GM18909 (cell line): Measurements from ENCODE around the gene RHOF.
A peak's percentile ranks its signal among the peaks of the same experiment; 100 is the strongest.

Source experiments
- ATAC-seq: cut with Tn5 transposase; IDR thresholded peaks from one replicate; pipeline ENCODE4 v1.9.1; 2021; ENCODE audit warnings: mild to moderate bottlenecking; ENCODE audit not compliant: unreplicated experiment, poor library complexity

The RHOF gene

GRCh38 chr12:121820056-121820455, 26.6 kb upstream of the RHOF start:
- ATAC-seq, result no peak

- no peak for ATAC-seq
These were observed 25.9 kb upstream of the RHOF start for GRCh38 chr12:121819212-121819949.

GRCh38 chr12:121817648-121818043, 24.2 kb upstream of the RHOF start:
- ATAC-seq, result no peak

GRCh38 chr12:121816925-121817647, 23.6 kb upstream of the RHOF start:
- no peak for ATAC-seq

- ATAC-seq, result no peak
These were observed 21.8 kb upstream of the RHOF start for GRCh38 chr12:121815263-121815662.

GRCh38 chr12:121814429-121815119, 21.1 kb upstream of the RHOF start:
- ATAC-seq, result no peak

GRCh38 chr12:121813951-121814350, 20.5 kb upstream of the RHOF start:
- ATAC-seq, result no peak

- ATAC-seq, result no peak
These were observed 19.7 kb upstream of the RHOF start for GRCh38 chr12:121812921-121813896.

GRCh38 chr12:121812320-121812871, 18.9 kb upstream of the RHOF start:
- no peak for ATAC-seq

GRCh38 chr12:121811434-121812319, 18.2 kb upstream of the RHOF start:
- peak; percentile 78 for ATAC-seq

GRCh38 chr12:121810833-121811433, 17.4 kb upstream of the RHOF start:
- no peak for ATAC-seq

- no peak for ATAC-seq
These were observed 16.8 kb upstream of the RHOF start for GRCh38 chr12:121810234-121810817.

- no peak for ATAC-seq
These were observed 16.2 kb upstream of the RHOF start for GRCh38 chr12:121809712-121810116.

GRCh38 chr12:121808623-121809022, 15.1 kb upstream of the RHOF start:
- ATAC-seq, result no peak

- ATAC-seq, result no peak
These were observed 14.3 kb upstream of the RHOF start for GRCh38 chr12:121807642-121808347.

- no peak for ATAC-seq
These were observed 13.3 kb upstream of the RHOF start for GRCh38 chr12:121806546-121807423.
